Stimulated activated CD8-positive, alpha-beta memory T cell treated with anti-CD3 and anti-CD28 coated beads, Interleukin-15, amount 100 ng/mL, for 4 hours (primary cell): ENCODE measurements around the gene SYN1.

Experiments used
- DNase-seq, 2 donors: peaks; one replicate each; pipeline ENCODE4 v3.0.0-alpha.2; 2020; ENCODE audit warnings: low read depth in 2 of 2

SYN1 gene

GRCh38 chrX:47595716-47596251 lies 23.9 kb downstream of the SYN1 start:
- DNase-seq = no peak

GRCh38 chrX:47593522-47593921 lies 26.1 kb downstream of the SYN1 start:
- DNase-seq = no peak

GRCh38 chrX:47590984-47591383 lies 28.7 kb downstream of the SYN1 start:
- DNase-seq = no peak

- no peak for DNase-seq
Observed at GRCh38 chrX:47587906-47588735, 31.5 kb downstream of the SYN1 start.

- no peak for DNase-seq
Observed at GRCh38 chrX:47587091-47587891, 32.4 kb downstream of the SYN1 start.

- DNase-seq = no peak
Observed at GRCh38 chrX:47586043-47586787, 33.4 kb downstream of the SYN1 start.

- DNase-seq = no peak
Observed at GRCh38 chrX:47585273-47585672, 34.4 kb downstream of the SYN1 start.

GRCh38 chrX:47584714-47585113 lies 34.9 kb downstream of the SYN1 start:
- no peak for DNase-seq

- DNase-seq = no peak
Observed at GRCh38 chrX:47583240-47583861, 36.3 kb downstream of the SYN1 start.

- peak; percentile 62 to 71 for DNase-seq
Observed at GRCh38 chrX:47581731-47582647, 37.7 kb downstream of the SYN1 start, which contains the start of gene TIMP1. TIMP1 (plus strand) TSS chrX:47582436; CDS start chrX:47583416, 980 bp downstream.

- DNase-seq = no peak
Observed at GRCh38 chrX:47579537-47579936, 40.1 kb downstream of the SYN1 start.

- DNase-seq = no peak
Observed at GRCh38 chrX:47578692-47579091, 41.0 kb downstream of the SYN1 start.

GRCh38 chrX:47577901-47578300 lies 41.8 kb downstream of the SYN1 start:
- DNase-seq = no peak

- no peak for DNase-seq
Observed at GRCh38 chrX:47577424-47577823, 42.2 kb downstream of the SYN1 start.

GRCh38 chrX:47576021-47576898 lies 43.4 kb downstream of the SYN1 start:
- no peak for DNase-seq

GRCh38 chrX:47574547-47575301 lies 44.9 kb downstream of the SYN1 start:
- DNase-seq = no peak

GRCh38 chrX:47574076-47574546 lies 45.5 kb downstream of the SYN1 start:
- DNase-seq = no peak

GRCh38 chrX:47573341-47574075 lies 46.1 kb downstream of the SYN1 start:
- no peak for DNase-seq
